ENCODE results near the gene FMC1.
"Not testable (repeated sequence)": the region's sequence is repeated elsewhere in the genome, so short reads cannot be mapped to it uniquely, and the experiment has no call there.

The FMC1 gene

GRCh38 chr7:139341776-139342226, 664 bp downstream of the FMC1 start:
- H3K27me3 ChIP-seq (ENCODE audit: control insufficient read depth, insufficient read depth, low read length) = no peaks in the 10 kb centered on the region
- H3K4me3 ChIP-seq (ENCODE audit: low read length) = peak overlapping the region; percentile 87
- H3K4me2 ChIP-seq (ENCODE audit: low read length) = peak overlapping the region; percentile 87
- peaks cover 3% of the 10 kb centered on the region for H3K4me1 ChIP-seq (ENCODE audit: control insufficient read depth, insufficient read depth, low read length)
- H3K9ac ChIP-seq (ENCODE audit: low read depth, low read length) = peak overlapping the region; percentile 96
- H3K9me3 ChIP-seq (replicated peaks; ENCODE audit: low read length) = no peaks in the 10 kb centered on the region
- H3K36me3 ChIP-seq (ENCODE audit: insufficient read depth, low read length) = peaks cover 5% of the 10 kb centered on the region

GRCh38 chr7:139345042-139345441, 3.9 kb downstream of the FMC1 start:
- Histone ChIP-seq H3K4me3 (ENCODE audit: low read length) (no peak overlapping the region), H3K4me2 (ENCODE audit: low read length) (no peak overlapping the region), H3K9me3 (replicated peaks; ENCODE audit: low read length) (no peaks in the 10 kb centered on the region), H3K36me3 (ENCODE audit: insufficient read depth, low read length) (peaks cover 9% of the 10 kb centered on the region), H3K9ac (ENCODE audit: low read depth, low read length) (no peak overlapping the region), H3K4me1 (ENCODE audit: control insufficient read depth, insufficient read depth, low read length) (peaks cover 3% of the 10 kb centered on the region), H3K27me3 (ENCODE audit: control insufficient read depth, insufficient read depth, low read length) (no peaks in the 10 kb centered on the region)

- Histone ChIP-seq H3K4me3 (ENCODE audit: low read length) (no peak overlapping the region), H3K4me2 (ENCODE audit: low read length) (no peak overlapping the region), H3K4me1 (ENCODE audit: control insufficient read depth, insufficient read depth, low read length) (no peaks in the 10 kb centered on the region), H3K9me3 (replicated peaks; ENCODE audit: low read length) (no peaks in the 10 kb centered on the region), H3K9ac (ENCODE audit: low read depth, low read length) (no peak overlapping the region), H3K27me3 (ENCODE audit: control insufficient read depth, insufficient read depth, low read length) (no peaks in the 10 kb centered on the region), H3K36me3 (ENCODE audit: insufficient read depth, low read length) (peaks cover 9% of the 10 kb centered on the region)
Observed at GRCh38 chr7:139351027-139351426, 9.9 kb downstream of the FMC1 start.

- no peaks in the 10 kb centered on the region for H3K27me3 ChIP-seq (ENCODE audit: control insufficient read depth, insufficient read depth, low read length)
- H3K9me3 ChIP-seq (replicated peaks; ENCODE audit: low read length) = no peaks in the 10 kb centered on the region
- H3K4me3 ChIP-seq (ENCODE audit: low read length) = no peak overlapping the region
- no peaks in the 10 kb centered on the region for H3K4me1 ChIP-seq (ENCODE audit: control insufficient read depth, insufficient read depth, low read length)
- H3K36me3 ChIP-seq (ENCODE audit: insufficient read depth, low read length) = no peaks in the 10 kb centered on the region
- no peak overlapping the region for H3K9ac ChIP-seq (ENCODE audit: low read depth, low read length)
- no peak overlapping the region for H3K4me2 ChIP-seq (ENCODE audit: low read length)
Observed at GRCh38 chr7:139354729-139355128, 13.6 kb downstream of the FMC1 start.

- no peak overlapping the region for H3K4me3 ChIP-seq (ENCODE audit: low read length)
- no peak overlapping the region for H3K9ac ChIP-seq (ENCODE audit: low read depth, low read length)
- no peaks in the 10 kb centered on the region for H3K4me1 ChIP-seq (ENCODE audit: control insufficient read depth, insufficient read depth, low read length)
- H3K9me3 ChIP-seq (replicated peaks; ENCODE audit: low read length) = no peaks in the 10 kb centered on the region
- H3K27me3 ChIP-seq (ENCODE audit: control insufficient read depth, insufficient read depth, low read length) = no peaks in the 10 kb centered on the region
- no peaks in the 10 kb centered on the region for H3K36me3 ChIP-seq (ENCODE audit: insufficient read depth, low read length)
- H3K4me2 ChIP-seq (ENCODE audit: low read length) = no peak overlapping the region
Observed at GRCh38 chr7:139355320-139355719, 14.2 kb downstream of the FMC1 start.

- H3K9me3 ChIP-seq (replicated peaks; ENCODE audit: low read length); H3K27me3 ChIP-seq (ENCODE audit: control insufficient read depth, insufficient read depth, low read length); H3K36me3 ChIP-seq (ENCODE audit: insufficient read depth, low read length): not testable (repeated sequence)
- peak overlapping the region; percentile 99 for H3K9ac ChIP-seq (ENCODE audit: low read depth, low read length)
- H3K4me2 ChIP-seq (ENCODE audit: low read length) = peak overlapping the region; percentile 85
- H3K4me1 ChIP-seq (ENCODE audit: control insufficient read depth, insufficient read depth, low read length) = peaks cover 17% of the 10 kb centered on the region
- H3K4me3 ChIP-seq (ENCODE audit: low read length) = peak overlapping the region; percentile 86
Observed at GRCh38 chr7:139357729-139358506, 16.8 kb downstream of the FMC1 start.

- peak overlapping the region; percentile 85 for H3K4me2 ChIP-seq (ENCODE audit: low read length)
- H3K4me3 ChIP-seq (ENCODE audit: low read length) = peak overlapping the region; percentile 86
Observed at GRCh38 chr7:139358541-139359365, 17.6 kb downstream of the FMC1 start.

GRCh38 chr7:139359366-139360209, 18.5 kb downstream of the FMC1 start, which contains the start of gene LUC7L2:
Gene LUC7L2 (plus strand): TSS chr7:139359894. CDS start chr7:139360262, 368 bp downstream.
- Histone ChIP-seq H3K4me3 (ENCODE audit: low read length) (peak within 1 kb of the TSS; percentile 86), H3K9ac (ENCODE audit: low read depth, low read length) (peak within 1 kb of the TSS; percentile 99), H3K9me3 (replicated peaks; ENCODE audit: low read length) (no peaks in the 10 kb centered on the region), H3K27me3 (ENCODE audit: control insufficient read depth, insufficient read depth, low read length) (no peaks in the 10 kb centered on the region), H3K4me1 (ENCODE audit: control insufficient read depth, insufficient read depth, low read length) (peaks cover 19% of the 10 kb centered on the region), H3K36me3 (ENCODE audit: insufficient read depth, low read length) (no peaks in the 10 kb centered on the region), H3K4me2 (ENCODE audit: low read length) (peak within 1 kb of the TSS; percentile 91)

More at GRCh38 chr7:139358541-139359365, 17.6 kb downstream of the FMC1 start:
- Histone ChIP-seq H3K4me1 (ENCODE audit: control insufficient read depth, insufficient read depth, low read length) (peaks cover 19% of the 10 kb centered on the region), H3K9ac (ENCODE audit: low read depth, low read length) (peak overlapping the region; percentile 99), H3K9me3 (replicated peaks; ENCODE audit: low read length) (no peaks in the 10 kb centered on the region), H3K27me3 (ENCODE audit: control insufficient read depth, insufficient read depth, low read length) (no peaks in the 10 kb centered on the region), H3K36me3 (ENCODE audit: insufficient read depth, low read length) (no peaks in the 10 kb centered on the region)

- Histone ChIP-seq H3K9ac (ENCODE audit: low read depth, low read length) (peak overlapping the region; percentile 99), H3K36me3 (ENCODE audit: insufficient read depth, low read length) (peaks cover 5% of the 10 kb centered on the region), H3K9me3 (replicated peaks; ENCODE audit: low read length) (no peaks in the 10 kb centered on the region), H3K4me3 (ENCODE audit: low read length) (peak overlapping the region; percentile 86), H3K4me2 (ENCODE audit: low read length) (peak overlapping the region; percentile 91), H3K4me1 (ENCODE audit: control insufficient read depth, insufficient read depth, low read length) (peaks cover 19% of the 10 kb centered on the region), H3K27me3 (ENCODE audit: control insufficient read depth, insufficient read depth, low read length) (no peaks in the 10 kb centered on the region)
Observed at GRCh38 chr7:139360210-139360947, 19.2 kb downstream of the FMC1 start.

GRCh38 chr7:139360948-139361307, 19.8 kb downstream of the FMC1 start:
- no peaks in the 10 kb centered on the region for H3K27me3 ChIP-seq (ENCODE audit: control insufficient read depth, insufficient read depth, low read length)
- peak overlapping the region; percentile 91 for H3K4me2 ChIP-seq (ENCODE audit: low read length)
- H3K9me3 ChIP-seq (replicated peaks; ENCODE audit: low read length) = no peaks in the 10 kb centered on the region
- peaks cover 19% of the 10 kb centered on the region for H3K4me1 ChIP-seq (ENCODE audit: control insufficient read depth, insufficient read depth, low read length)
- H3K4me3 ChIP-seq (ENCODE audit: low read length) = peak overlapping the region; percentile 86
- peaks cover 7% of the 10 kb centered on the region for H3K36me3 ChIP-seq (ENCODE audit: insufficient read depth, low read length)
- peak overlapping the region; percentile 99 for H3K9ac ChIP-seq (ENCODE audit: low read depth, low read length)

All from skeletal muscle satellite cell (primary cell).